ENCODE measurements around the gene MAGEF1.
A peak's percentile ranks its signal among the peaks of the same experiment; 100 is the strongest.

Gene MAGEF1

DNA sequence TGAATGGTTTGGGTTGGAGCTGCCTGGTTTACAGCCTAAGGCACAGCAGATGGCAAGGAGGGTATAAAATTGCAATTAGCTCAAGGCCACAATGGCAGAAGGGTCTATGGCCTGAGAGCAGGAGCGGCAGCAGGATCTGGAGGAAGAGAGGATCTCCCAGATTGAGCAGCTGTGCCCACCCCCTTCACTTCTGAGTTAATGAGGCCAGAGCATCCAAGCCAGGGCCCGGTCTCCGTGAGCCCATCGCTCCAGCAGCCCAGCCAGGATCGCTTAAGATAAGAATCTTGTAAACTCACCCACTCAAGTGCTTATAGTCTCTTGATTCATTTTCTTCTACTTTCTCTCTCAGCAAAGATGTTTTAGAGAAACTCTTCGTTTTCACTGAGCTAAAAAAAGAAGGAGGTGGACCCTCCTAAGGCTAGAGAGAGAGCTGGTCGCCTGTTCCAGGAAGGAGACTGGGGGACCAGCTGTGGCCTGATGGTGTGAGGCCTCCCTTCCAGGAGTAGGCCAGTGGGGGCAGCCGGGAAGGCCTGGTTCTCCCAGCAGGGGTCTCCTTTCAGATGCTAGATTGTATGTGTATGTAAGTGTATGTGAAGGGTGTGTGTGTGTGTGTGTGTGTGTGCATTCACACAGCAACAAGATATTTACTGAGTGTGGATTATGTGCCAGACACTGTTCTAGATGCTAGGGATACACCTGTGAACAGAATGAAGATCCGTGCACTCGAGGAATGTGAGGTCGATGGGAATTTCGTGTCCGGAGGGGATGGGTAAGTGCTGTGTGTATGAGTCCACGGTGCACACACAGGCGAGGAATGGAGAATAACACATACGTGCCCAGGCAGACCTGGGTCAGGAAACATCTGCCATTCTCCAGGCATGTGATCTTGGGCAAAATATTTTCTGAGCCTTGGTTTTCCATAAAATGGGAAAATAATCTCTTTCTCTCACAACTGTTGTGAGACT is 18.6 kb downstream of the MAGEF1 start:
- DNase-seq (no peak), ATAC-seq (no peak)
- no peak overlapping the region for H3K27ac Mint-ChIP-seq
- H3K4me3 Mint-ChIP-seq, result no peak overlapping the region
- H3K27me3 Mint-ChIP-seq, result no peaks in the 10 kb centered on the region
- no peaks in the 10 kb centered on the region for H3K9me3 Mint-ChIP-seq
- peaks cover 4% of the 10 kb centered on the region for H3K4me1 Mint-ChIP-seq
- no peaks in the 10 kb centered on the region for H3K36me3 Mint-ChIP-seq (ENCODE audit: low read depth)

DNA sequence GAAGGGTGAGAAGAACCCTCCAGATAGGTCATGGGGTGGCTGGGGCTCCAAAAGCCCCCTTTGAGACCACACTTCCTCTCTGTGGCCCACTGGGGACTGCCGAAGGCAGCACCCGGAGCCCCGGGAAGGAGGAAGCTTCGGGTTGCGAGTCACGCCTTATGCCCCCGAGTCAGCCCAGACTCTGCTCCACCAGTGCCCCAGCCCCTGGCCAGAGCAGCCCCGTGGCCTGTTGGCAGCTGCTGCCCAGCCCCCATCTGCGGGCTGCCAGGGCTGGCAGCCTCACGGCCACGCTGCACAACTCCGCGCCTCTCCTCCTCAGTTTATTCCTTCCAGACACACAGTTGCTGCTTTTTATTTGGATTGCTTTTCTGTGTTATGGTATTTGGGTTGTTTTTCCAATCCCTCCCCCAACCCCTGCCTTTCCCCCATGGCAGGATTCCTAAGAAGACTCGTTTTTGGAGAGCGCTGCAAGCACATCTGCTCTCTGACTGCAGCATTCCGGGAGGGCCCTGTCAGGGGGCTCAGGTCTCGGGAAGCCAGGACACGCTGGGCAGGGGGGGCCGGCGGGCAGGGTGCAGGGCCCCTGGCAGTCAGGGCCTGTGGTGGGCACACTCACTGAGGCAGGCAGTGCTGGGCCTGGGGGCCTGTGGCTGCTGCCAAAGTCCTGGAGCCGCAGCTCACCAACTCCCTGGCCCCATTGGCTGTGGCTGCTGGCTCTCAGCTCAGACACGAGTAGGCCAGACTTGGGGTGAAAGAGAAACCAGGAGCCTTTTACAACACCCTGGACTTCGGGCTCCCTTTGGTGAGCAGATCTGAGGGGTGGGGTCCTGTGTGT is 20.2 kb downstream of the MAGEF1 start:
- ATAC-seq (no peak), DNase-seq (no peak)
- H3K4me3 Mint-ChIP-seq, result no peak overlapping the region

DNA sequence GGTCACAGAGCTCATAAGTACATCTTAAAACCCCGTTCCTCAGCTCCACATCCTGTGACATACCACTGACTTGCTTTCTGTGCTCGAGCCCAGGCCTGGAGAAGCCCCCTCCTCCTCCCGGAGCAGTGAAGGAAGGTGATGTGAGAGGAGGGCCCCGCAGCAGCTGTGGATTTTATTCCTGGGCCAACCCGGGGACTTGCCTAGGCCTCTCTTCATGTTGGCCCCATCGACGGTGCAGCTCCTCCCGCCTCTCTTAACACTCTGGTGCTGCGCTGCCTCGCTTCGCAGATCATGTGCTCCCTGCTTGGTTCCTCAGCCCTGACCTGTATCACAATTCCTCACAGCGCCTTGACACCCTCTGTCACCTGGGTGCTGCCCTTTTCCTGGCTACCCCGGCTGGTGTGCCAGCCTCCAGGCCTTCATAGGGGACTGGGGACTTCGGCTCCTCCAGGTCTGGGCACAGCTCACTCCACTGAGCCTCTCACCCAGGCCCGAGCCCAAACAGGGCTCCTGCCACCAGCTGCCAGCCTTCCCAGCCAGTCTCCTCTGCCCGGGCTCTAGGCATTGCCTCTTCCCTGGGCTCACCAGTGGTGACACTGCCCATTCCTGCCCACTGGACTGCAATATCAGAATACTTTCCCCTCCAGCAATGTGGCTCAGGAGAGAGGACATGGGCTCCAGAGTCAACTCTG is 21.5 kb downstream of the MAGEF1 start:
- H3K27me3 Mint-ChIP-seq, result peaks cover 2% of the 10 kb centered on the region
- H3K4me1 Mint-ChIP-seq, result peaks cover 4% of the 10 kb centered on the region
- H3K36me3 Mint-ChIP-seq (ENCODE audit: low read depth), result no peaks in the 10 kb centered on the region
- ATAC-seq, result no peak
- no peak for DNase-seq
- H3K27ac Mint-ChIP-seq, result no peak overlapping the region
- no peak overlapping the region for H3K4me3 Mint-ChIP-seq
- H3K9me3 Mint-ChIP-seq, result no peaks in the 10 kb centered on the region

More for the DNA sequence above, 20.2 kb downstream of the MAGEF1 start:
- Mint-ChIP-seq H3K36me3 (ENCODE audit: low read depth) (no peaks in the 10 kb centered on the region), H3K27ac (no peak overlapping the region), H3K4me1 (peaks cover 4% of the 10 kb centered on the region), H3K9me3 (no peaks in the 10 kb centered on the region), H3K27me3 (no peaks in the 10 kb centered on the region)

DNA sequence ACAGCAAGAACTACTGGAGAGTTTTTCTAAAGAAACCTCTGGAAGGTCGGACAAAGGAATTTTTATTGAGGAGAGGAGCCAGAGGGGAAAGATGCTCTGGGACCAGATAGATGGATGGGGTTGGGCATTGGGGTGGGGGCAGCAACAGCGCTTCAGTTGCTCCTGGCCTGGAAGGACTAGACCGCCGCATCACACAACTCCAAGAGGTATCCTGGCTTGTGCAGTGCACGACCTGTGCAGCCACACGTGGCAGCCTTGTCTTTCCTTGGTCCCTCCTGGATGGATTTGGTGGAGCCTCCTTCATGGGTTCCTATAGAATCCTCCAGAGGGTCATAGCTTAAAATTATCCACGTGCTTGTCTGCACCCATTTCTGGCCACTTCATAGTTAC is 23.0 kb downstream of the MAGEF1 start:
- H3K27me3 Mint-ChIP-seq, result peaks cover 5% of the 10 kb centered on the region
- no peak for ATAC-seq
- H3K4me1 Mint-ChIP-seq, result peaks cover 4% of the 10 kb centered on the region
- DNase-seq, result no peak
- H3K4me3 Mint-ChIP-seq, result no peak overlapping the region
- no peak overlapping the region for H3K27ac Mint-ChIP-seq
- no peaks in the 10 kb centered on the region for H3K36me3 Mint-ChIP-seq (ENCODE audit: low read depth)
- no peaks in the 10 kb centered on the region for H3K9me3 Mint-ChIP-seq

DNA sequence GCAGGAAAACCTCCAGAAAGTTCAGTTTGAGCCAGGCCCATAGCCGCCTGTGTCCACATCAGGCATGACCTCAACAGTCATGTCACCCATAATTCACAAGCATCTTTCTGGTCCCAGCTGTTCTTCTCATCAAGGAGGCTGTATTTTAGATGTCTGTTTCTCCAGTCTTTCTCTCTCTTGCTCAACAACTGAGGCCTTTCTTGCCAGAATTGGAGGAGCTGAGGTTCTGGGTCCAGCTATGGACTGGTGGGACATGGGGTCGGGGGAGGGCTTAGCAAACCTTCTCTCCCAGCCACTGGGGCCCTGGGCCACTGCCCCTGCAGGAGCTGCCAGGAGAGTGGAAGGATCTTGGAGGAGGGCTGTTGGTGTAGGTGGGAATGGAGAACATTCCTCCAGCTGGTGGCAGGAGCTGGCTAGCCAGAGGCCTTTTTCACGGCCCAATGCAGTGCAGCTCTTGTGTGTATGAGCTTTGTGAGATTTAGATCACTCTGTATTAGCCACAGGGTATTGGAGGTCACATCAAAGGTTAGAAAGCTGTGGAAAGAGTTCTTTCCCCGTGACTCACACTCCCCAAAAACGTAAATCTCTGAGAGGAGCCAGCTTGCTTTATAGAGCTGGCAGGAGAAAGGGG is 23.5 kb downstream of the MAGEF1 start:
- Mint-ChIP-seq H3K27me3 (peaks cover 5% of the 10 kb centered on the region), H3K27ac (no peak overlapping the region), H3K4me1 (peaks cover 4% of the 10 kb centered on the region), H3K4me3 (no peak overlapping the region), H3K9me3 (no peaks in the 10 kb centered on the region), H3K36me3 (ENCODE audit: low read depth) (no peaks in the 10 kb centered on the region)
- DNase-seq (no peak), ATAC-seq (no peak)

DNA sequence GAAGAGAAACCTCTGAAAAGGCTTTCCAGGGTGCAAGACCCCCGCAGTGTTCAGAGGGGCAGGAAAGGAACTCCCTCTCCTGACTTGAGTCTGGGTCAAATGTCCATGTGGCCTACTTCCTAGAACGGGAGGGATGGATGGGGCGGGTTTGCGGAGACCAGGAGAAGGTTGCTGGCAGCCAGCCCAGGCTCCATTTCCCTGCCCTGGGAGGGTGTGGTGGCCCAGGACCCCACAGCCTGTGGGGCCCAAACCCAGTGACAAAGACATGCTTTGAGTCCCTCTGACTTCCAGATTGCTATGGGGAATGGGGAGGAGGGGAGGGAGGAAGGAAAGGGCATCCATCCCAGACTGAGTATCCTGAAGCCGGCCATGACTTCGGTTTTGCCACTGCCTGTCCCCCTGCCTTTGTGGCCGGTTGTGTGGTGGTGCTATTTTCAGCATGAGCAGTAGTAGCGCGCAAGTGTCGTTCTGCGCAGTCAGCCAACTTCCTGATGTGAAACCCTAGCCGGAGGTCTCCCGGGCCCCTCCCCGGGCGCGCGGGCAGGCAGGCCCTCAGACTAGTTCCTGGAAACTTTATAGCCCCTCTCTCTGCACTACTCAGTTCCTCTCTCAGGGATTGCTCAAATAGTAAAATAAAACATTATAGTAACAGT is 24.4 kb downstream of the MAGEF1 start:
- peak; percentile 14 for DNase-seq
- H3K9me3 Mint-ChIP-seq, result no peaks in the 10 kb centered on the region
- H3K27ac Mint-ChIP-seq, result no peak overlapping the region
- ATAC-seq, result no peak
- no peak overlapping the region for H3K4me3 Mint-ChIP-seq
- H3K27me3 Mint-ChIP-seq, result peaks cover 5% of the 10 kb centered on the region
- H3K4me1 Mint-ChIP-seq, result peaks cover 4% of the 10 kb centered on the region
- H3K36me3 Mint-ChIP-seq (ENCODE audit: low read depth), result no peaks in the 10 kb centered on the region

DNA sequence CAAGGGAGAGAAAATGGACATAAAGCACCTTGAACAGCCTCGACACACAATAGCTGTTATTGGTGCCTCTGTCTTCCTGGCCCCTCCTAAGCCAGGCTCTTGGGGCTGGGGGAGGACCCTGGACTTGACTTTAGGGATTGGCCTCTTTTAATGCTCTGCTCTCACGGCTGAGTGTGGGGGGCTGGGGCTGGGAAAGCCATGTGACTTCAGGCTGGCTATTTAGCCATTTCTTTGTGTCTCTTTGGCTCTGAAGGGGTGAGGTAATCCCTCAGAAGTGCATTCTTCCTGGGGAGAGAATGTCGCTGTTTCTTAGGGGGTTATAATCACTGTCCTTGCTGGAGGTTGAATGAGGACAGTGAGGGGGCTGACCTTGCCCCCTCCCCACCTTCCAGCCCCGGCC is 26.2 kb downstream of the MAGEF1 start:
- H3K4me3 Mint-ChIP-seq, result no peak overlapping the region
- no peak overlapping the region for H3K27ac Mint-ChIP-seq
- H3K36me3 Mint-ChIP-seq (ENCODE audit: low read depth), result no peaks in the 10 kb centered on the region
- DNase-seq, result no peak
- H3K9me3 Mint-ChIP-seq, result no peaks in the 10 kb centered on the region
- H3K27me3 Mint-ChIP-seq, result peaks cover 5% of the 10 kb centered on the region
- no peak for ATAC-seq
- no peaks in the 10 kb centered on the region for H3K4me1 Mint-ChIP-seq

DNA sequence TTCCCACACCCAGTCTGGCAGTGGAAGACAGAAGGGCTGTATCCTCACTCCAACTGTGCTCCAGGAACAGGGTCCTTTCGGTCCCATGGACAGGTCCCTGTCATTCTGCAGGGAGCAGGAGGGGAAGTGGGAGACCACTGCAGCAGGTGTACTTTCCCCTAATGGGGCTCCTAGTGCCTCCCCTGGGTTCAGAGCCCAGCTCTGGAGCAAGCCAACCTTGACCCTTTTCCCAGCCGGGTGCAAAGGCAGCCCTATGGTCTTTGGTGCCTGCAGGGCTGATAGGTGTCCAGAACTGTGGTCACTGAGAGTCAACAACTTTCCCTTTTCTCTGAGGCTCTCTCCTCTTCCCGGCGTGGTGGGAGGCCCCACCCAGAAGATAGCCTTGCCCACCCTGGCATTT is 26.8 kb downstream of the MAGEF1 start:
- Mint-ChIP-seq H3K27me3 (peaks cover 5% of the 10 kb centered on the region), H3K27ac (no peak overlapping the region), H3K36me3 (ENCODE audit: low read depth) (no peaks in the 10 kb centered on the region), H3K4me3 (no peak overlapping the region), H3K9me3 (no peaks in the 10 kb centered on the region), H3K4me1 (no peaks in the 10 kb centered on the region)
- ATAC-seq, result no peak
- no peak for DNase-seq

DNA sequence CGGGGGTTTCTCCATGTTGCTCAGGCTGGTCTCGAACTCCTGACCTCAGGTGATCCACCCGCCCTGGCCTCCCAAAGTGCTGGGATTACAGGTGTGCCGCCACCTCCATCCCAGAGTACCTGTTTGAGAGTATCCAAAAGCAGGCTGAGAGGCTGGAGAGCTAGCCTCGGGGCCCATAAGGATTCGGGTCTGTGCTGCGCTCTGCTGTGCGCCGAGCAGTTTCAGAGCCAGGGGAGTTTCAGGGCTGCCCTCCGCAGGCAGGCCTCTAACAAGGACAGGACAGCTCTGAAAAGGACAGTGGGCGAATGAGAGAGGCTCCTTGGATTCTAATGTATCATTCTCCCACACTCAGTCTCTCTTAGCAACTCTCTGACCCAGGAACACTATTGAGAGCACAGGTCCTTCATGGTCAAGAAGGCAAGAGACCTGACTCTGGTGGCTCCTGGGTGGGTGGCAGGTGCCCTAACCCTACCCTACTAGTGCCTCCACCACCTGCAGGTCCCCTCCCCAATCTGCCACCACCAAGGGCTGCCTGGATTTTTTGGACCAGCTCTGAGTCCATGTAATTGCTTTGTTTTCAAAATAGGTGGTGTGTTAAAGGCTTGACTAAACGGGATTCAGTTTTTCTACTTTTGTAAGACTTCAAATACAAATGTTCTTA is 27.8 kb downstream of the MAGEF1 start:
- H3K27me3 Mint-ChIP-seq, result peaks cover 5% of the 10 kb centered on the region
- no peak for DNase-seq
- no peak overlapping the region for H3K27ac Mint-ChIP-seq
- no peaks in the 10 kb centered on the region for H3K4me1 Mint-ChIP-seq
- no peaks in the 10 kb centered on the region for H3K9me3 Mint-ChIP-seq
- H3K36me3 Mint-ChIP-seq (ENCODE audit: low read depth), result no peaks in the 10 kb centered on the region
- H3K4me3 Mint-ChIP-seq, result no peak overlapping the region
- no peak for ATAC-seq

DNA sequence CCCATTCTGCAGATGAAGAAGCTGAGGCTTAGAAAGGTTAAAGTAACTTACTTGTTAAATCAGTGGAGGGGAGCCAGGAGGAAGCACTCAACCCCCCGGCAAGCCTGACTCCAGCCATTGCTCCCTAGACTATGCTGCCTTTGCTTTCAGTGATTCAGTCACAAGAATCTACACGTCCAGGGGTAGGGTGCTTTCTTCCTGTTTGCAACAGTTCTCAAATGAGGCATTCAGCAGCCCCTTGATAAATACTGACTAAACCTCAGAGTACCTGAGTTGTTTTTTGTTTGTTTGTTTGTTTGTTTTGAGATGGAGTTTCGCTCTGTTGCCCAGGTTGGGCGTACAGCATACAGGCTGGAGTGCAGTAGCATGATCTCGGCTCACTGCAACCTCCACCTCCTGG is 28.6 kb downstream of the MAGEF1 start:
- ATAC-seq (no peak), DNase-seq (no peak)
- no peaks in the 10 kb centered on the region for H3K36me3 Mint-ChIP-seq (ENCODE audit: low read depth)
- H3K27ac Mint-ChIP-seq, result no peak overlapping the region
- no peaks in the 10 kb centered on the region for H3K4me1 Mint-ChIP-seq
- no peaks in the 10 kb centered on the region for H3K9me3 Mint-ChIP-seq
- H3K4me3 Mint-ChIP-seq, result no peak overlapping the region
- peaks cover 5% of the 10 kb centered on the region for H3K27me3 Mint-ChIP-seq

DNA sequence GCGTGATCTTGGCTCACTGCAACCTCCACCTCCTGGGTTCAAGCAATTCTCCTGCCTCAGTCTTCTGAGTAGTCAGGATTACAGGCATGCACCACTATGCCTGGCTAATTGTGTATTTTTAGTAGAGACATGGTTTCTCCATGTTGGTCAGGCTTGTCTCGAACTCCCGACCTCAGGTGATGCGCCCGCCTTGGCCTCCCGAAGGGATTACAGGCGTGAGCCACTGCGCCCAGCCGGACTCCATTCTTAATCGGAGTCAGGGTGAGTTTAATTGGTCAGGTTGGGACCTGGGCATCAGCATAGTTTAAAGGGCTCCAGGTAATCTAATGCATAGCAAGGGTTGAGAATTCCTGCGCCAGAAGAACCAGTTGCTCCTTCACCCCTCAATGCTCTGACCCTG is 29.2 kb downstream of the MAGEF1 start:
- H3K27me3 Mint-ChIP-seq, result peaks cover 5% of the 10 kb centered on the region
- peaks cover under 1% of the 10 kb centered on the region for H3K4me1 Mint-ChIP-seq
- no peaks in the 10 kb centered on the region for H3K36me3 Mint-ChIP-seq (ENCODE audit: low read depth)
- no peaks in the 10 kb centered on the region for H3K9me3 Mint-ChIP-seq
- H3K4me3 Mint-ChIP-seq, result no peak overlapping the region
- DNase-seq, result no peak
- no peak for ATAC-seq
- no peak overlapping the region for H3K27ac Mint-ChIP-seq

DNA sequence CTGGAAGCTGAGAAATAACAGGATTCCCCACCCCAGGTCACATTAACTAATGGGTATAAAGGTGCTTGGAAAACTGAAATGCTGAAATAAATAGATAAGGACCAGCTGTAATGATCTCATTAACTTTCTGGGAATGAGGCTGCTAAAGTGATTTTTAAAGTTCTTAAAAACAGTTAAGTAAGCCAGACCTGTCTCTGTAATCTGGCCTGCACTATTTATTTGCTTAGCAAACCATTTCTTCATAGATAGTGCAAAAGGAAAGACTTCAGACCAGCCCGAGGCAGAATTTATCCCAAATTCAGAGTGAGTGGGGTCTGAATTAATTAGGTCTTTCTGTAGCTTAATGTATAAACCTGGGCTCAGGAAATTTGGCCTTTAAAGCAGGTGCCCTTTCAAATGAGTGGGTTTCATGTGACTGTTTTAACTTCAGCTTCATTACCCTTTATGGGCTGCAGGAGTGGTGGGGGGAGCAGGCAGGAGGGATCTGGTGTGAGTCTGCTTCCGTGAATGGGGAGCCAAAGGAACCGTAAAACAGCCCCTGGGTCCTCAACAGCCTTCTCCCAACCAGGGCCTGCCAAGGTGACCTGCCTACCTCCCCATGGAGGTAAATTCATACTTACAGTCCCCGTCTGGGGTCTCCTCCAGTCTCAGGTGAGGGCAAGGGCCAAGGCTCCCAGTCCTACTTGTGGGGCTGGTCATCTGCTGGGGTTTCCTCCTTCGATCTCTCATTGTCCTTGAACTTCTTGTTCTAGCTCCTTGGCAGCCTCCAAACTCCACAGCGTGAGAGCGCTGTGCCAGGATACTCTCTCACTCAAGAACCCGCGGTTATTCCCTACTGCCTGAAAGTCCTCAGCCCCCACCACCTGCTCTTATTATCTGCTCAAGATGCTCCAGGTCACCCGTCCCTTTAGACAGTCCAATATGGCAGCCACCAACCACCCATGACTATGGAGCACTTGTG is 31.2 kb downstream of the MAGEF1 start:
- no peak overlapping the region for H3K4me3 Mint-ChIP-seq
- ATAC-seq (no peak), DNase-seq (no peak)
- peaks cover 9% of the 10 kb centered on the region for H3K4me1 Mint-ChIP-seq
- H3K27ac Mint-ChIP-seq, result no peak overlapping the region
- H3K9me3 Mint-ChIP-seq, result no peaks in the 10 kb centered on the region
- H3K36me3 Mint-ChIP-seq (ENCODE audit: low read depth), result no peaks in the 10 kb centered on the region
- H3K27me3 Mint-ChIP-seq, result peaks cover 3% of the 10 kb centered on the region

All from activated naive CD8-positive, alpha-beta T cell treated with anti-CD3 and anti-CD28 coated beads, Interleukin-2, amount 50 U/mL, for 24 hours (primary cell).